Activated CD4-positive, alpha-beta T cell treated with anti-CD3 and anti-CD28 coated beads, Interleukin-2, amount 50 U/mL, for 1 hour (primary cell): Measurements from ENCODE around the gene LRRC28.

Source experiments
- DNase-seq: peaks from one replicate; pipeline ENCODE4 v3.0.0-alpha.2; 2020

Gene LRRC28

GRCh38 chr15:99438691-99439523 lies 187.6 kb downstream of the LRRC28 start:
- no peak for DNase-seq

GRCh38 chr15:99439524-99439835 lies 188.2 kb downstream of the LRRC28 start:
- DNase-seq: no peak

- DNase-seq: no peak
Measured at GRCh38 chr15:99440029-99440428, 188.7 kb downstream of the LRRC28 start.
